Measurements from ENCODE around the gene EFCAB8.

EFCAB8 gene

DNA sequence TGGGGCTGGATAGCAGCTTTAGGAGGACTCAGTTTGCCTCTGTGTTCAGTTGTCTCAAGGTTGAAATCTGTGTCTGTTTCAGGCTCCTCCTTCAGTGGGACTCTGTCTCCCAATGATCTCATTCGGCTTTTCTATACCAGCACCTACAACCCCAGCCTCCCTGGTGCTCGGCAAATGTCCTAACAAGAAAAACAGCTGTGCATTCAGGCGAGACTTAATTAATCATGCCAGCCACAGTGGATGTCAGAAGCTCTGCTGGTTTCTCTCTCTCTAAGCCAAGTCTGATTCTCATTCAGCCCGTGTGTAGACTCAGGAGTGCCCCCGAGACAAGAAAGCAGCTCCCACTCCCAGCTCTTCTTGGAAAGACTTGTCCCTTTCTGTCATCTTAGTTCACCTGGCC lies 98.7 kb downstream of the EFCAB8 start:
- Histone ChIP-seq H3K4me1 (no peaks in the 10 kb centered on the region), H3K4me2 (ENCODE audit: low read length) (no peak overlapping the region), H3K36me3 (ENCODE audit: control insufficient read depth, insufficient read depth, low read length) (no peaks in the 10 kb centered on the region), H3K27ac (no peak overlapping the region), H3K4me3 (ENCODE audit: low read depth, low read length) (no peak overlapping the region), H3K79me2 (no peaks in the 10 kb centered on the region), H2AFZ (no peak overlapping the region), H3K9ac (no peak overlapping the region), H3K9me3 (ENCODE audit: control insufficient read depth, low read length) (no peaks in the 10 kb centered on the region), H3K27me3 (ENCODE audit: control insufficient read depth, insufficient read depth, low read length) (no peaks in the 10 kb centered on the region)
- TF ChIP-seq, protein P1, sequence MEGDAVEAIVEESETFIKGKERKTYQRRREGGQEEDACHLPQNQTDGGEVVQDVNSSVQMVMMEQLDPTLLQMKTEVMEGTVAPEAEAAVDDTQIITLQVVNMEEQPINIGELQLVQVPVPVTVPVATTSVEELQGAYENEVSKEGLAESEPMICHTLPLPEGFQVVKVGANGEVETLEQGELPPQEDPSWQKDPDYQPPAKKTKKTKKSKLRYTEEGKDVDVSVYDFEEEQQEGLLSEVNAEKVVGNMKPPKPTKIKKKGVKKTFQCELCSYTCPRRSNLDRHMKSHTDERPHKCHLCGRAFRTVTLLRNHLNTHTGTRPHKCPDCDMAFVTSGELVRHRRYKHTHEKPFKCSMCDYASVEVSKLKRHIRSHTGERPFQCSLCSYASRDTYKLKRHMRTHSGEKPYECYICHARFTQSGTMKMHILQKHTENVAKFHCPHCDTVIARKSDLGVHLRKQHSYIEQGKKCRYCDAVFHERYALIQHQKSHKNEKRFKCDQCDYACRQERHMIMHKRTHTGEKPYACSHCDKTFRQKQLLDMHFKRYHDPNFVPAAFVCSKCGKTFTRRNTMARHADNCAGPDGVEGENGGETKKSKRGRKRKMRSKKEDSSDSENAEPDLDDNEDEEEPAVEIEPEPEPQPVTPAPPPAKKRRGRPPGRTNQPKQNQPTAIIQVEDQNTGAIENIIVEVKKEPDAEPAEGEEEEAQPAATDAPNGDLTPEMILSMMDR (IDR thresholded peaks at IDR 0.05), result no peak

DNA sequence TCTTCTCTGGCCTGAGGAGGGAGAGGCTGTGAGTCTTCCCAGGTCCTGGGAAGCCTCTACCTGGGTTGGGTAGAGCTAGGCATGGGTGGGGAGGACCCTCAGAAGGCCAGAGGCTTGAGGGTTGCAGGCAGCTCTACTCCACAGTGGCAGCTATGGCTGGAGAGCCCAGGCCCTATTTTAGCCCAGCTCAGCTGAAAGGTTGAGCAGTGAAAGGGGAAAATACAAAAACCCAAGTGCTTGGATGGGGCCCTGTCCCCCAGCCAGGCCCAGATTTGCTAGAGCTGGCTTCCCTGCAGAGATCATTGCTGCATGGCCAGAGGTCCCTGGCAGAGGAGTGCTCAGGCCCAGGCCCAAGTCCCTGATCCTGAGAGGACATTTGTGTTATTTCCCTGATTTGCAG lies 99.9 kb downstream of the EFCAB8 start:
- no peaks in the 10 kb centered on the region for H3K4me1 ChIP-seq
- H3K4me2 ChIP-seq (ENCODE audit: low read length), result no peak overlapping the region
- H3K79me2 ChIP-seq, result no peaks in the 10 kb centered on the region
- no peaks in the 10 kb centered on the region for H3K27me3 ChIP-seq (ENCODE audit: control insufficient read depth, insufficient read depth, low read length)
- no peaks in the 10 kb centered on the region for H3K9me3 ChIP-seq (ENCODE audit: control insufficient read depth, low read length)
- no peak overlapping the region for H3K4me3 ChIP-seq (ENCODE audit: low read depth, low read length)
- H3K27ac ChIP-seq, result no peak overlapping the region
- H3K36me3 ChIP-seq (ENCODE audit: control insufficient read depth, insufficient read depth, low read length), result no peaks in the 10 kb centered on the region
- TF ChIP-seq, protein P1 (IDR thresholded peaks at IDR 0.05), result no peak
- H2AFZ ChIP-seq, result no peak overlapping the region
- no peak overlapping the region for H3K9ac ChIP-seq

DNA sequence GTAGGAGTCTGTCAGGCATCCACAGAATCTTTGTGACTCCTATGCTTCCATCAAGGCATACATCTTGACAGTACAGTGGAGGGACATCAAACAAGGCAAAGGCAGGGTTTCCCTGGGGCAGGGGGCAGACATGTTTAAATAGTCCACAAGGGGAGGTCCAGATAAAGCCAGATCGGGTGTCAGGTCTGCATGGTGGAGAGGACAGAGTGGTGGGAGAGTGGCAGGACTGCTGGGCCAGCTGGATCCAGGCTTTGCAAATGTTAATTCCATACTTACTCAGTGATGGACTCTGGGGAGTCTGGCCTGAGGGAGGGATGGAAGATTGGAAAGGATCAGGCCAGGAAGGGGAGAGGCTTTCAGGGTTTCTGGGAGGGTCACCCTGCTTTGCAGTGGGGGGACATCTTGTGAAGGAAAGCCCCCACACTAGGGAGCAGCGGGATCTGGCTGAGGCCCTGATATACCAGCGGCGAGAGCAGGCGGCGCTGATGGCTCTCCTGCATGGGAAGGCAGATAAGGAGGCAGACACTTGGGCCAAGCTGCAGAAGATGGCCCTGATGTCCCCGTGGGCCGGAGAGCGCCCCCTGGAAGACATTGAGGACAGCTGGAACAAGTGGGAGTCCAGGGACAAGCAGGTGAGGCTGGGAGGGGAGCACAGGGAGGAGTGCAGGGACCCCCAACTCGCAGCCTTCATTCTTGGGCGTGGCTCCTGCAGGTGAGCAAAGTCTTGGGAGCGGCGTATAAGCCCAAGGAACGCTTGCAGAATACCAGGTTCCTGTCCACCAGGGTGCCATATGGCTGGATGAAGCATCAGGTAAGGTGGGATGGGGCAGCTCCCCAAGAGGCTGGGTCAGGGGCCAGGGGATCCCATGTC lies 100.9 kb downstream of the EFCAB8 start:
- no peaks in the 10 kb centered on the region for H3K4me1 ChIP-seq
- no peak overlapping the region for H3K4me3 ChIP-seq (ENCODE audit: low read depth, low read length)
- no peaks in the 10 kb centered on the region for H3K27me3 ChIP-seq (ENCODE audit: control insufficient read depth, insufficient read depth, low read length)
- no peaks in the 10 kb centered on the region for H3K36me3 ChIP-seq (ENCODE audit: control insufficient read depth, insufficient read depth, low read length)
- H3K9ac ChIP-seq, result no peak overlapping the region
- H2AFZ ChIP-seq, result no peak overlapping the region
- H3K4me2 ChIP-seq (ENCODE audit: low read length), result no peak overlapping the region
- H3K79me2 ChIP-seq, result no peaks in the 10 kb centered on the region
- TF ChIP-seq, protein P1 (IDR thresholded peaks at IDR 0.05), result no peak
- H3K9me3 ChIP-seq (ENCODE audit: control insufficient read depth, low read length), result no peaks in the 10 kb centered on the region
- H3K27ac ChIP-seq, result no peak overlapping the region

DNA sequence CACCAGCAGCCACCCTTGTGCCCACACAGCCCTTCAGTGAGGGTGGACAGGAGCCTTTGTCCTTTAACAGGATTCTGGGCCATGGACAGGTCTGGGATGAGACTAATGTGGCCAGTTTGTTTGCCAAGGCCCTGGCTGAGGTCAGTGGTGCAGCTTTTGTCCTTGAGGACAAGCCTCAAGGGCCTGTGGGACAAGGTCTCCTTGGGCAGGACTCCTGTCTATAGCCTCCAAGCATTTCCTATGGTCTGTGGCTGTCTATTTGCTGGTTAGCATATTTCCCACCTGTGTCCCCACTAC lies 101.4 kb downstream of the EFCAB8 start:
- Histone ChIP-seq H3K9ac (no peak overlapping the region), H3K4me3 (ENCODE audit: low read depth, low read length) (no peak overlapping the region), H3K27ac (no peak overlapping the region), H3K79me2 (no peaks in the 10 kb centered on the region), H3K27me3 (ENCODE audit: control insufficient read depth, insufficient read depth, low read length) (no peaks in the 10 kb centered on the region), H3K9me3 (ENCODE audit: control insufficient read depth, low read length) (no peaks in the 10 kb centered on the region), H3K4me1 (no peaks in the 10 kb centered on the region), H2AFZ (no peak overlapping the region), H3K36me3 (ENCODE audit: control insufficient read depth, insufficient read depth, low read length) (no peaks in the 10 kb centered on the region), H3K4me2 (ENCODE audit: low read length) (no peak overlapping the region)
- TF ChIP-seq, protein P1 (IDR thresholded peaks at IDR 0.05), result no peak

Data from parathyroid adenoma (tissue), 2 donors.